GM10847 (cell line): ENCODE measurements around the gene CD7.

Source experiments
- POLR2A ChIP-seq: IDR thresholded peaks from 2 replicates; pipeline ENCODE4 v1.6.1; 2011; ENCODE audit not compliant: insufficient read length; ENCODE audit errors: extremely low read depth

Gene CD7

GRCh38 chr17:82333279-82334171, 16.1 kb upstream of the CD7 start, which contains the start of gene SECTM1:
SECTM1 (minus strand) TSS chr17:82333766; CDS start chr17:82327240, 6,526 bp downstream.
- TF ChIP-seq POLR2A = no peak

- TF ChIP-seq POLR2A = no peak
These were observed 15.4 kb upstream of the CD7 start for GRCh38 chr17:82332669-82333278.

- no peak for TF ChIP-seq POLR2A
These were observed 14.0 kb upstream of the CD7 start for GRCh38 chr17:82331345-82331939.

- no peak for TF ChIP-seq POLR2A
These were observed 13.2 kb upstream of the CD7 start for GRCh38 chr17:82330322-82331239.

- TF ChIP-seq POLR2A = no peak
These were observed 12.4 kb upstream of the CD7 start for GRCh38 chr17:82329683-82330321.

GRCh38 chr17:82328994-82329507, 11.6 kb upstream of the CD7 start:
- TF ChIP-seq POLR2A = no peak

GRCh38 chr17:82328141-82328993, 11.0 kb upstream of the CD7 start:
- TF ChIP-seq POLR2A = no peak

GRCh38 chr17:82327757-82328140, 10.3 kb upstream of the CD7 start:
- no peak for TF ChIP-seq POLR2A

- no peak for TF ChIP-seq POLR2A
These were observed 9.9 kb upstream of the CD7 start for GRCh38 chr17:82327289-82327688.

- TF ChIP-seq POLR2A = no peak
These were observed 8.1 kb upstream of the CD7 start for GRCh38 chr17:82325286-82326180.

- no peak for TF ChIP-seq POLR2A
These were observed 7.3 kb upstream of the CD7 start for GRCh38 chr17:82324566-82325285.
